HG03432 (cell line): ENCODE data around the gene TRAF3IP3.
"Not testable (repeated sequence)": the region's sequence is repeated elsewhere in the genome, so short reads cannot be mapped to it uniquely, and the experiment has no call there.

ENCODE experiments used
- ATAC-seq: cut with Tn5 transposase; IDR thresholded peaks from one replicate; pipeline ENCODE4 v1.9.1; 2021; ENCODE audit warnings: mild to moderate bottlenecking, moderate library complexity; ENCODE audit not compliant: unreplicated experiment

Gene TRAF3IP3

DNA sequence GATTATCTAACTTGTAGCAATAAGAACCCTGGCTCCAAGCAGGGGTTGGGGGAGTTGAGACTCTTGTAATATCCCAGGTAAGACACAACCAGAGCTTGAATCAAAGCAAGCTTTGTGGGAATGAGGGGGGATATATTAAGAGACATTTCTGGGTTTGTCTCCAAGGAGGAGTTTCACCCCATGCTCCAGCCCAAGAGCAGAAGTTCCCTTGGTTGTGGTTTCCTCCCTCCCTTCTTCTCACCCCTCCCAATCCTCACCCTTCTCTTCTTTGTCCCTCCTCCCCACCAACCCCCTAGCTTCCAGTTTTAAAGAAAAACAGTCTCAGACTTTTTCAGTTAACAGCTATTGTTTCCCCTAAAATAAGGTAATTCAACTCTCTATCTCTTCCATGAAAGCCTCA, 11.9 kb downstream of the TRAF3IP3 start:
- no peak for ATAC-seq

DNA sequence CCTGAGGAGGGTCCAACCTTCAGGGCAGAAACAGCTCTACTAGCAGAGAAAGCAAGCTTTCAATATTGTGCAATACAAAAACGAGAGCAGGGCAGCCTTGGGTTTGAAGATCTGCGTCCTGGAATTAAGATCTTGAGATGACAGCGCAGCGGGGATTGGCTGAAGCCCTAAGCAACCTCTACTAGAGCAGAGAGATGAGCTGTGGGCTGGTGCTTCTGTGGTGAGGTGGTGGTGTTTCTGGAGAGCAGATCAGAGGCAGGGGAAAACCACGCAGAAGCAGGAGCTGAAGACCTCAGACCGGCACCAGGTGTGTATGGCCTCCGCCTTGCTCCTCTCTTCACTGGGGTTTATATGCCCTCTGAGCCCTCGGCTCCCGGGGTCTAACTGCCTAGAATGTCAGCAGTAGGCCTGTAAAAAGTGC, 12.5 kb downstream of the TRAF3IP3 start:
- ATAC-seq: peak; percentile 90

DNA sequence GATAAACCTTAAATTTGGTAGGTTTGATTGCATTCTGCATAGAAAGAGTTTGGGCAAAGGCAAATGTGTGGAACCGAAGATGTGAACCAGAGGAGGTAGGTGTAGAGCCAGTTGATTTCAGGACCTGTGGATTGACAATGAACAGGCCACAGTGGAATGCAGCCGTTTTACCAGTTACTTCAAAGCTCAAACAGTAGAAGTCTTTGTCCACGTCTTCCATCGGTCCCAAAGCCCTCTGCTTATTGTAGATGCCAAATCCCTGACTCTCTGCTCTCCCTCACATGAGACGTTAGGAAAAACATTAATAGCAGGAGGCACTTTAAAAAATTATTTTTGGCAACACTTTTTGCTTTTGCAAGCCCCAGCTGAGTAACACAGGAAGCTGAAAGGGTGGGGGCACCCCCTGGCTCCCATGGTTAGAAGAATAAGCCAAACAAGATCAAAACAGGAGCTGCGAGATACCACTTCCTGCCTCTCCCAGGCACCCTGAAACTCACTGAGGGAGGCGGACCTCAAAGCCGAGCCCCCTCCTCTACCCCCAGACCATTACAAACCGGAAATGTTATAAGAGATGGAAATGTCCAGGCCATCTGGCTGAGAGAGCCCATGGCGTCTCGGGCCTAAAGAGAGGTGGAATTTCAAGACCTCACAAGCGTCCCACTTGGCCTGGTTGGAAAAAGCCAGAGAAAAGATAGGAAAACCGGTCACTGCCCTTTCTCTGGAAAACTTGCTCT, 13.5 kb downstream of the TRAF3IP3 start:
- peak; percentile 83 for ATAC-seq

DNA sequence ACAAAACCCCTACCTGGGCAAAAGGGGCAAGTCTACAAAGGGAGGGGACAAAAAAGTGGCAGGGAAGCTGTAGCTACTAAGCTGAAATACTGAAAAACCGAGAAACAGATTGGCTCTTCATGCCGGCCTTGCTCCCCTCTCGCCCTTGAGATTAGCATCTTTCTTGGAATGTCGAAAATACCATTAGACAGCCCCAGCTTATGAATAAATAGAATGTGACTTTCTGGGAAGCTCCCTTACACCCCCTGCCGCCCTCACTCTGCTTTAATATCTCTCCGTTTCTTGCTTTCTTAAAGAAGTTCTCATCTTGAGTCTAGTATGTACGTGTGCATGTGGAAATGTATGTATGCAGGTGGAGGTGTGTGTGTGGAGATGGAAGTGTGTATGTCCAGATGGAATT, 14.1 kb downstream of the TRAF3IP3 start:
- ATAC-seq: no peak

DNA sequence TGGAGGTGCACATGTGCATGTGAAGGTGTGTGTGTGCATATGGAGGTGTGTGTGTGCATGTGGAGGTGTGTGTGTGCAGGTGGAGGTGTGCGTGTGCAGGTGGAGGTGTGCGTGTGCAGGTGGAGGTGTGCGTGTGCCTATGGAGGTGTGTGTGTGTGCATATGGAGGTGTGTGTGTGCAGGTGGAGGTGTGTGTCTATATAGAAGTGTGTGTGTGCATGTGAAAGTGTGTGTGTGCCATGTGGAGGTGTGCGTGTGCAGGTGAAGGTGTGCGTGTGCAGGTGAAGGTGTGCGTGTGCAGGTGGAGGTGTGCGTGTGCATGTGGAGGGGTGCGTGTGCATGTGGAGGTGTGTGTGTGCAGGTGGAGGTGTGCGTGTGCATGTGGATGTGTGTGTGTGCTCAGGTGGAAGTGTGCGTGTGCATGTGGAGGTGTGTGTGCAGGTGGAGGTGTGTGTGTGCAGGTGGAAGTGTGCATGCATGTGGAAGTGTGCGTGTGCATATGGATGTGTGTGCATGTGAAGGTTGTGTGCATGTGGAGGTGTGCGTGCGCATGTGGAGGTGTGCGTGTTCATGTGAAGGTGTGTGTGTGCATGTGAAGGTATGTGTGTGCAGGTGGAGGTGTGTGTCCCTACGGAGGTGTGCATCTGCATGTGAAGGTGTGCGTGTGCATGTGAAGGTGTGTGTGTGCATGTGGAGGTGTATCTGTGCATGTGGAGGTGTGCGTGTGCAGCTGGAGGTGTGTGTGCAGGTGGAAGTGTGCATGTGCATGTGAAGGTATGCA, 15.0 kb downstream of the TRAF3IP3 start:
- ATAC-seq: no peak

DNA sequence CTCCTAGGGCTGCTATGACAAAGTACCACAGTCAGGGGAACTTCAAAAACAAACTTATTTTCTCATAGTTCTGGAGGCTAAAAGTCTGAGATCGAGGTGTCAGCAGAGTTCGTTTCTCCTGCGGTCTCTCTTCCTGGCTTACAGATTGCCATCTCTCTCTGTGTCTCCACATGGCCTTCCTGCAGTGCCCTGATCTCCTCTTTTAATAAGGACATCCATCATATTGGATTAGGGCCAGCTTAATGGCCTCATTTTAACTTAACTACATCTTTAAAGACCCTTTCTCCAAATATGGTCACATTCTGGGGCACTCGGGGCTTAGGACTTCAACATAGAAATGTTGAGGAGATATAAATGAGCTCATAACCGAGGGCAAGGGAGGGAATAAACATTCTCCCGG, 16.3 kb downstream of the TRAF3IP3 start:
- no peak for ATAC-seq

DNA sequence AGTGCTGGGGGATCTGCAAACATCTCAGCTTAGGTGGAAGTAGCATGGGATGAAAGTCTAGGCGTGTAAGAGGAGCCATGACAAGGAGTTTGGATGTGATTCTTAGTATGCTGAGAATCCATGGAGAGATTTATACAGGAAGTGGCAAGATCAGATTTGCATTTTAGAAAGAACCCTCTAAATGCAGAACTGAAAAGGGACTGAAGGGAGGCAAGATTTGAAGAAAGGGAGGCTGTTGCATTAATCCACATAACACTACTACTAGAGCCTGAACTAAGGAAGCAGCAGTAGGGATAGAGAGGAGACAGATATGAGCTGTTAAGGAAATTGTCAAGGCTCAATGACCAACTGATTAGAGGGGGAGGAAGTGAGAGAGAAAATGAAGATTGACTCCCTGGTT, 18.7 kb downstream of the TRAF3IP3 start:
- ATAC-seq: peak; percentile 65

DNA sequence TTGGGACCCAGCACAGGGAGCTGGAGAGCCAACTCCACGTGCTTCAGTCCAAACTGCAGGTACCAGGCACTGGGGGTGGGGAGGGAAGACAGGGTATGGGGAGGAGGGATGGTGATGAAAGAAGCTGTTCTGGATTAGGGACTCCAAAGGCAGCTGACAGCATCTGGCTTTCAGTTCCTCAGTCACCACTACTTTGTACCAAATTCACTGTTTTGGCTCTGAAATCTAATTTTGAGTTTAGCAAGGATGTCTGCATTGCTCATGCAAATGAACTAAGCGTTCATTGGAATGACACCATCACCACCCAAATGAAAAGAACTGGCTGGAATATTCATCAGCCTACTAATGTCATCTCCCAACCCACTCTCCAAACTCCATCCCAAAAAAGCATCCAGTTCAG, 19.8 kb downstream of the TRAF3IP3 start:
- no peak for ATAC-seq

DNA sequence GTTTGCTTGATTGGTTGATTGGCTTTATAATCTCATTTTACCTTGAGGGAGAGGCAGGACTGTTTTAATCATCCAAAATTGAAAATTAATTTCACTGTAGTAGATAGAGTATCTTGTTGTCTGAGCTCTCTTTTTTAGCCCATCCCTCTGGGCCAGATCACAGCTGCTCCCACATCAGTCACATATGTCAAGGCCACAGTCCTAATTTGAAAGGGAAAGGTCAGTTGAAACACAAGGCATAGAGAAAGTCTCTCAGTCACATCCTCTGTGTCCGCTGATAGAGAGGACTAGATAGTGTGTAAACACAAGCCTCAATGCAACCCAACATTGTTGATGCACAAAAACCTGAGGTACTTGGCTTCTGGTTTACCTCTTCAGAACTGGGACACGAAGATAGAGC, 21.7 kb downstream of the TRAF3IP3 start:
- no peak for ATAC-seq

DNA sequence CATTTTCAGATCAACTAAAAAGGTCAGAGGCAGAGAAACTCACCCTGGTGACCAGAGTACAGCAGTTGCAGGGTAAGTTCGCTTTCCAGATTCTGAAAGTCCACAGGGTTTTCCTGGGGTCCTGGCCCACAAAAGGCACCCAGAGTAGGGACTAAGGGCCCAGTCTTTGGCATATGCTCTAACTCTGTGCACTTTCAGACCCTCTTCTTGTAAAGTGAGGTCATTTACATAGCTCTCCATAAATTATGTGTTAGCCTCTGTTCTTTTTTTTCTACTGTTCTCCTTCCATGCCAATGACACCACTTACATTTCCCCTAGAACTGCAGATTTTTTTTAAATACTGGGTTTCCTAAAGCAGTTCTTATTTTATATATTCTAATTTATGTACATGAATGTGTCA, 22.2 kb downstream of the TRAF3IP3 start:
- no peak for ATAC-seq

DNA sequence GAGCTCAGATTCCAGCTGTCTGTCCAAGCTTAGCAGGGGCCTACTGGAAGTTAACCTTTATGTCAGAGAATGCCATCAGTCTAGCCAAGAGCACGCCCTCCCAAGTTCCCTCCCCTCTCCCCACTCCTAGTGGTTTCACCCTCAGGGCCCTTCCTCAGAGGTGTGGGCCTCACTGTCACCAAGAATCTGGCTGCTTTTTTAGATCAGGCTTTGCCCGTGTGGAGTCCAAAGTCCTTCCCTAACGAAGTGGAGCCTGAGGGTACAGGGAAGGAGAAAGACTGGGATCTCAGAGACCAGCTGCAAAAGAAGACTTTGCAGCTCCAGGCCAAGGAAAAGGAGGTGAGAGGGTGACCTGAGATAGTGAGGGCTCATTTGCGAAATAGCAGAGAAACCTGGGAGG, 24.4 kb downstream of the TRAF3IP3 start:
- ATAC-seq: no peak

DNA sequence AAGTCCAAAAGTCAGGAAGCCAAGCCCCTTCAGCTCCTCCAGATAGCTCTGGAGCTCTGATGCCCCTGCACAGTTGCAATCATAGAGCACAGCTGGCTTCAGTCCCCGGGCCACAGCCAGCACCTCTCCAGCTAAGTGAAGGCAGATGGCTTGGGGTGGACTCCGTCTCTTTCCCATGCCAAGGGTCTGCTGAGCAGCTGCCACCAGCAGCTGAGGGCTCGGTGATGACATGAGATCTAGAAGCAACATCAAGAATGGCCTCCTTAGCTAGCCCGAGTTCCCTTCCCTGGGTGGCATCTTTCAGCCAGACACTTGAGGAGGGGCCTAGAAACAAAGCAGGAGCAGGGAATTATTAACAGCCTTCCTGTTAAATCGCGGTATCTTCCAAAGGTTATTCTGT, 27.5 kb downstream of the TRAF3IP3 start:
- no peak for ATAC-seq

DNA sequence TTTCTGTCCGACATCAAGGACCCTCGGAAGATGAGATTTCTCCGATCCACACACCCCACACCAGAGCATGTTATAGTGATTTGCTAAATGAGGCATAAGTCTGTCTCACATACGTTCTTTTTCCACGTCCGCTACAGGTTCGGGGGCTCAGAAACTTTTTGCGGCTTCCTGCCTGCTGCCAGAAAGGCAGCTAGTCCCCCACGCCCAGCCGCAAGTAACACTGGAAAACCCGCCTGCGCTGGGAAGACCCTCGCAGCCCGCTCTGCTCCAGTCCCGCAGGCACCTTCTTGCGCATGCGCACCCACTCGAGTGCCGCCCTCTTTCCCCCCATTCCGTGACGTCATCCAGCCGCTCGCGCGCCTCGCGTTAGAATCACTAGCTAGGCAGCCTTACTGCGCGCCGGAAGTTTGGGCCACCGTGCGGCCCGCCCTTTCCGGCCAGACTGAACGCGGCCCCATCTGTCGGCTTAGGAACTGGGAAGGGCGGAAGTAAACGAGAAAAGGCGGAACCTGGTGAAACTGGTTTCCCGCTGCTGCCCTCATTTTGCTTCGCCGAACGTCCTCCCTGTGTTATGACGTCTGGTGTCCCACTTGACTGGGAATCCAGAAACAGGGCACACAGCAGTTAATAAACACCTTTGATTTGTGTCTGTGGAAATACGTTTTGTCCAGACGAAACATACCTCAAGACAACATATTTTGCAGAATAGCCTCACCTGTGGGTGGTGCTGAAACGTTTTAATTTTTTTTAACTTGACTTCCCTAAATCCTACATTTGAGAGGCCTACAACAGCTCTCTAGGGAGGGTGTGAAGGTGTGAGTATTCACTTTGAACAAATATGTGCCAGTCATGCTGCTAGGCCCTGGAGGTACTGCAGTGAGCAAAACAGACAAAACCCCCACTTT, 28.7 kb downstream of the TRAF3IP3 start, which contains the start of gene C1orf74:
TSS of gene C1orf74 (minus strand) at position 295 of the 905 bp plus-strand sequence. CDS start 925 bp downstream, outside the sequence.
- ATAC-seq: peak; percentile 99

DNA sequence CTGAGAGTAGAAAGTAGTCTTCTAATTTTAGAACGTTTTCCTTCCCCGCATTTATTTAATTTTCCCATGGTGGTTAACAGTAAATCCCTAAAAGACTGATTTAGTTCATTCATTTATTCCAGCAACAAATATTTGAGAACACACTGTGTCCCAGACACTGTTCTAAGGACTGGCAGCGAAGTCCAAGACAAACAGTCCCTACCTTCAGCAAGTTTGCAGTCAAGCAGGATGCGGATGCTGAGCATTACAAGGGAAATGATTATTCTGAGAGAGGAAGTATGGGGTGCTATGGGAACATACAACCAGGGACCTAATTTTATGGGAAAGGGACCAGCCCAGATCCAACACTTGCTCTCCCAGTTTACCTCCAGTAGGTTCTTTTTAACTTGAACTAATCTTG, 29.7 kb downstream of the TRAF3IP3 start:
- no peak for ATAC-seq

DNA sequence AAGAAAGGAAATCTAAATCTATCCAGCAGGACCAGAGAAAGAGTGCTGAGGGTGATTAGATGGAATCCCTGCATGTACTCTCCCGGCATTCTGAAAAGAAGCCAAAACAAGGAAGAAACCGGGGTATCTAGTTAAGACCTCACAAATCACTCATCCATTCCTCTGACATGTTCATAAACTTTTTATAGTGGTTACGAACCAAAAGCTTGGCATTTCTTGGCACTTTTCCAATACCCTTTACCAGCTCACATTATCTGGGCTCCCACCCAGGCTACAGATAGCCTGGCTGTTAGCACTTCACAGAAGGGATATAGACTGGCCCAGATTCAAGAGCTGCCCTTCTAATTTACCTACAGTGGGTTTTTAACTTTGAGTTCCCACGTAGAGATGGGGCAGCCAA, 30.3 kb downstream of the TRAF3IP3 start:
- ATAC-seq: no peak

DNA sequence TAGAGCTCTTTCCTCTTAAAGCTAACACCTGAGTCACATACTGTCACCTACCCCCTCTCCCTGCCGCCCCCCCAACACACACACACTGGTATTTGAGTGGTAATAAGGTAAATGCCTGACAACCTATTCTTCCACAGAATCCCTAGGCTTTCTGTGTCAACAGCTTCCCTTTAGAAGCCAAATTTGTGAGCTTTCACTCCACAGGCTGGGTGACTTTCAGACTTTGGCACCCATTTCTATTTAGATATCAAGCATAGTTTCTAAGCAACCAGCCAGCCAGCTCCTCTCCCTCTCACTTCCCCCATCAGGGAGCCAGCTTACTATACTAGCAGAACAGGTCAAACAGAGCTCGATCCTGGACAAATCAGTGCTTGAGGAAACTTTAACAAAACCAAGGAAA, 31.7 kb downstream of the TRAF3IP3 start:
- ATAC-seq: no peak

DNA sequence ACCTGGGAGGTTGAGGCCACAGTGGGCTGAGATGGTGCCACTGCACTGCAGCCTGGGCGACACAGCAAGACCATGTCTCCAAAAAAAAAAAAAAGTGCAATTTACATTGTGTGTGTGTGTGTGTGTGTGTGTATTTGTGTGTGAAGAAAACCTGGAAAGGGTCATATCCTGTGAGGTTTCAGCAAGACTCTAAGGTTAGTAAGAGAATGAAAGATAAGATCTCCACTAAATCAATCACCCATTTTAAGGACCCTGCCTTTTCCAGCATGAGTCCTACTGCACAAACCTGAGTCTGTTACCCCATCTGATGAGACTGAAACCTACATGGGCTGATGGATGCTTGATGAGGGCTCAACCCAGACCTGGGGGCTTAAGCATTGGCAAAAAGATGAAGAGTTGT, 33.4 kb downstream of the TRAF3IP3 start:
- no peak for ATAC-seq

DNA sequence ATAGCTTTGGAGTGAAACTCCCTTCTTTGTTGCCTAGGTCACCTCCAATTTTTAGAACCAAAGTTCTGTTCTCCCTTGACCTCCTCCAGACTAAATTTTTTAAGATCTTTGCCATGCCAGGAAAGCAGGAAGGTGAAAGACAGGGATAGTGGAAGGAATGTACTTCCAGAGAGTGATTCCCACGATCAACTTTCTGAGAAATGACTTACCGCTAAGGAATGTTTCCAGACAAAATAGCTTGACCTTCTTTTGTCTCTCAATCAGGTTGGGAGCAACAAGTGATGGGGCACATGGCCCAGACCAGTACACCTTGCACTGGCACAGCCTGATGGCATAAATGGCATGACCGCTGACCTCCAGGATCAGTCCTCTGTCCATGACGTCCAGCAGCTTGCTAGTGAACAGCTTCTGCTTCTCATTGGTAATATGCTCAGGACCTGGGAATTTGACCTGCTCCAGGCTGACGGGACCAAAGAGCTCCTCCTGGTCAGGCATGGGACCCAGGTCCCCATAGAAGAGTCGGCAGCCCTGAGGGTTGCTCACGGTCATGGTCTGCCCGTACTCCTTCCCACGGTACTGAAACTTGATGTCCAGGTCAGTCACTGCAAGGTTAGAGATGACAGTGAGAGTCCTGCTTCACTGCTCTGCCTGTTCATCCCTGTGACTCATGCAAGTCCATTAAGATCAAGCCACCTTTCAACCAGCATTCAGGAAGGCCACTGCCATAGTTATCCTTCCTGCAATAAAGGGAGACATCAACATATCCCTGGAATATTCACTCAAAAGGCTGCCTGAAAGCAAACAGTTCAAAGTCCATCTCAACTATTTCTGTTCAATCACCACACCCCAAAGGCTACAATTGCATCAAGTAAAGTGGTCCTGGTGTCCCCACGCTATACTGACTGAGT, 34.7 kb downstream of the TRAF3IP3 start:
- ATAC-seq: no peak

DNA sequence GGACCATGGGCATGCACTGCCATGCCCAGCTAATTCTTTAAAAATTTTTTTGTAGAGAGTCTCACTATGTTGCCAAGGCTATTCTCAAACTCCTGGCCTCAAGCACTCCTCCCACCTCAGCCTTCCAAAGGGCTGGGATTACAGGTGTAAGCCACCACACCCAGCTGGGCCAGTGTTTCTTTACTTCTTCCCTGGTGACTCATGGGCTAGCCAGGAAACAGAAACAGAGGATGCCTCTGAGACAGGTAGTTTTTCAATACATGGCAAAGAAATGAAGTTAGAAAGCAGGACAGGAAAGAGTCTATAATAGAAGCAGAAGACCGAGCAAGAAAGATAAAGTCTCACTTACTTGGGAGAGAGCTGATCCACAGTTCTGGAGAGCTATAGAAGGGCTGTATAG, 36.1 kb downstream of the TRAF3IP3 start:
- ATAC-seq: no peak

DNA sequence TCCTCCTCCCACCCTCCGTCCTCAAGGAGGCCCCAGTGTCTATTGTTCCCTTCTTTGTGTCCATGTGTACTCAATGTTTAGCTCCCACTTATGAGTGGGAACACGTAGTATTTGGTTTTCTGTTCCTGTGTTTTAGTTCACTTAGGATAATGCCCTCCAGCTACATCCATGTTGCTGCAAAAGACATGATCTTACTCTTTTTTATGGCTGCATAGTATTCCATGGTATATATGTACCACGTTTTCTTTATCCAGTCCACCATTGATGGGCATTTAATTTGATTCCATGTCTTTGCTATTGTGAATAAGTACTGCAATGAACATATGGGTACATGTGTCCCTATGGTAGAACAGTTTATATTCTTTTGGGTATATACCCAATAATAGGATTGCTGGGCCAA, 37.9 kb downstream of the TRAF3IP3 start:
- ATAC-seq: not testable (repeated sequence)
